GM18520 (cell line): ENCODE results near the gene MAPKBP1.
"Not testable (repeated sequence)": the region's sequence is repeated elsewhere in the genome, so short reads cannot be mapped to it uniquely, and the experiment has no call there.

Source experiments
- ATAC-seq: cut with Tn5 transposase; IDR thresholded peaks from one replicate; pipeline ENCODE4 v1.9.1; 2021; ENCODE audit not compliant: unreplicated experiment

The MAPKBP1 gene

GRCh38 chr15:41824062-41824745 lies 49.9 kb downstream of the MAPKBP1 start:
- ATAC-seq = no peak

DNA sequence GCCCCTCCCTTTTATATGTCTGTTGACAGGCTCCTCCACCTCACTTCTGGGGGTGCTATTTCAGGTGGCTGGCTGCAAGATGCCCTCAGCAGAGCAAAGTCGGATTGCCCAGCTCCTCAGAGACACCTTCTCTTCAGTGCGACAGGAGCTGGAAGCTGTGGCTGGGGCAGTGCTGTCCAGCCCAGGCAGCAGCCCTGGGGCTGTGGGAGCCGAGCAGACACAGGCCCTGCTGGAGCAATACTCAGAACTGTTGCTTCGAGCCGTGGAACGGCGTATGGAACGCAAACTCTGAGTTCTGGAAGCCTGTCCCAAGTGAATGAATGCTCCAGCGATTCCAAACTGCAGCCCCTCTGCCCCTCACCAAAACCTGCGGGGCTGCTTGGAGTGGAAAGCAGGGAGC lies 50.9 kb downstream of the MAPKBP1 start:
- no peak for ATAC-seq

GRCh38 chr15:41825572-41826535 lies 51.6 kb downstream of the MAPKBP1 start:
- ATAC-seq = no peak

DNA sequence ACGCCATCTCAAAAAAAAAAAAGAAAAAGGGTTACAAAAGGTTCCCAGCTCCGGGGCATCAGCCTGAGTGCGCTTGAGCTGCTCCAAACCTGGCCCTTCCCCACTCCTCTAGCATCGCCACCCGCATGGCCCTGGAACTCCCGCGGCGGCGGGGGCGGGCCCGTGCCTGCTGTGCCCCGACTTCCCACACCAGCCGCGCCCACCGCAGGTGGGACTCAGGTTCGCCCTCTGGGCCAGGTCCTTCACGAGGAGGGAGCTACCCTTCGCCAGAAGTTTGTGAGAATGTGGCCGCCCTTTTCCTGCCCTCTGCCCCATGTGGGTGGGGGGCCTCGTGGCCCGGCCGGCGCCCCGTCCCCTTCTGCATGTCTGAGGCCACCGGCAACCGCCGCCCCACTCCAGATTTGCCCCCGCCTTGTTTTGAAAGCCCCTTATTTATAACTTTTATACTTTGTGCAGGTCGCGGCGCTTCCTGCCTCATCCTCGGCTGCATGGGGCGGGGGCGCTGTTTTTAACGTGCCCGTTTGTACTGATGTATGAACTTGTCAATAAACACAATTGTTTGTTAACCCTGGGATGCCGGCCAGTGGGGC lies 53.1 kb downstream of the MAPKBP1 start:
- ATAC-seq = no peak

- peak; percentile 41 for ATAC-seq
These were observed 53.9 kb downstream of the MAPKBP1 start, which contains the start of gene JMJD7 for GRCh38 chr15:41827880-41828806. TSS of gene JMJD7 (plus strand) at chr15:41828092. CDS start at chr15:41828125, 33 bp downstream.

GRCh38 chr15:41828807-41829141 lies 54.5 kb downstream of the MAPKBP1 start:
- no peak for ATAC-seq

GRCh38 chr15:41829959-41830646 lies 55.8 kb downstream of the MAPKBP1 start:
- ATAC-seq = no peak

- not testable (repeated sequence) for ATAC-seq
These were observed 57.0 kb downstream of the MAPKBP1 start for GRCh38 chr15:41831291-41831690.

DNA sequence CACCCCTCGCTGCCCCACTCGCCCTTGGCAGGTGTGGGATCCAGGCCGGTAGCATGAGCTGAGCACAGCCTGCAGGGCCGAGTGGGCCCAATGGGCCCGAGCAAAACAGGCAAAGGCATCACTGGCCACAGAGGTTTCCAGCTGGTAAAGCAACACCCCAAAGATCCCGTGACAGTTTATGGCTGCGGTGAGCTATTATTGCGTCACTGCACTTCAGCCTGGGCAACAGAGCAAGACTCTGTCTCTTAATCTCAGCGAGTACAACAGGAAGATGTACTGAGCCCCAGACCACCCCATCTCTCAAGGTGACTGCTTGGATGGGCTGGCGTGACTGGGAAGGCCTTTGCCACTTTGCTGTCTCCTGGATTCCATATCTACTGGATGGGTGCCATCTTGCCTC lies 57.9 kb downstream of the MAPKBP1 start:
- no peak for ATAC-seq

DNA sequence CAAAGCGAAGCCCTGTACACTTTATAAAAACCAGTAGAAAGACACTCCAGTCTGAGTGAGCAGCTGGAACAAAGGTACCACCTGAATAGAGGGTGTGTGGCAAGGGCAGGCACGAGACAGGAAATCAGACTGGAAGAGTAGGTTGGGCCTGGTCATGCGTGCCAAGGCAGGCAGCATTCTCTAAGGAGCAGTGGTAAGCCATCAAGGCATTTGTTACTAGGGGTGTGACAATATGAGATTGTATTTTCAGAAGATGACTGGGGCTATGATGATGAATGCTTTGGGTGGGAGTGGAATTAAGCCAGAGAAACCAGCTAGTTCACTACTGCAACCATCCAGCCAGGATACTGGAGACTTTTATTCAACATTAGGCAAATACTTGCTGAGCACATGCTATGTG lies 58.6 kb downstream of the MAPKBP1 start:
- no peak for ATAC-seq

GRCh38 chr15:41834096-41834495 lies 59.8 kb downstream of the MAPKBP1 start:
- ATAC-seq = no peak

- no peak for ATAC-seq
These were observed 61.8 kb downstream of the MAPKBP1 start for GRCh38 chr15:41836073-41836472.

GRCh38 chr15:41836713-41837454 lies 62.6 kb downstream of the MAPKBP1 start:
- no peak for ATAC-seq

DNA sequence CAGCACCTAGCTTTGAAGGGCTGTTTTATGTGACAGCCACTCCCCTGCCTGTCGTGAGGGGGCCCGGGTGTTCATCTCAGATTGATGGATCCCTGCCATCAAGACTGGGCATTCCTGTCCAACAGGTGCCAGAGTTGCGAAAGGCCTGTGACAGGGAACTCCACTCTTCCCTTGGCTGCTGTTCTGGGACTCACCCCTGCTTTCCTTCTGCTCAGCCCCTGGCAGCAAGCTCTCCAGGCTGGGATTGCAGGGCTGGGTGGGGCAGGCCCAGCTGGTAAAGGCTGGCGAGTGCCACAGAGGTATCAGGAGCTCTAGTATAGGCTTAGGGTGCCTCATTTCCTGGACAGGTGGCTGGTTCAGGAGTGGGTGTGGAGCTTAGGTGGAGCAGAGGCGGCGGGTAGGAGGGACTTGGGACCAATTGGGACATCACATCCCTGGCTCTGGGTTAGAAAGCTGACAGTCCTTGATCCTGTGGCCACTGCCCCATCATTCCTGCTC lies 64.2 kb downstream of the MAPKBP1 start, which contains the start of gene PLA2G4B:
Gene PLA2G4B (plus strand): TSS at position 448 of the 498 bp plus-strand sequence. CDS start 67 bp downstream, outside the sequence.
- ATAC-seq = no peak

GRCh38 chr15:41839781-41840491 lies 65.7 kb downstream of the MAPKBP1 start:
- no peak for ATAC-seq

DNA sequence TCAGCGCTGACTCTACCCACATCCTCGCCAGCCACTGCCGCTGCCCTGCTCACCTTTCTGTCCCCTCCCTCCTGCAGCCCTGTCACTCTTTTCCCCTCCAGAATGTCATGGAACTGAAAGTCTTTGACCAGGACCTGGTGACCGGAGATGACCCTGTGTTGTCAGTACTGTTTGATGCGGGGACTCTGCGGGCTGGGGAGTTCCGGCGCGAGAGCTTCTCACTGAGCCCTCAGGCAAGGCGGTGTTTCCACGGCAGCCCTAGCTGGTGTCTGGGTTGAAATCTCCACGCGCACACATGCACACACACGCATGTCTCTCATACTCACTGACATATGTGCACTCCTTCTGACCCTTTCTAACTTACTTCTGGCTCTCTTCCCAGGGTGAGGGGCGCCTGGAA lies 66.4 kb downstream of the MAPKBP1 start:
- ATAC-seq = no peak

DNA sequence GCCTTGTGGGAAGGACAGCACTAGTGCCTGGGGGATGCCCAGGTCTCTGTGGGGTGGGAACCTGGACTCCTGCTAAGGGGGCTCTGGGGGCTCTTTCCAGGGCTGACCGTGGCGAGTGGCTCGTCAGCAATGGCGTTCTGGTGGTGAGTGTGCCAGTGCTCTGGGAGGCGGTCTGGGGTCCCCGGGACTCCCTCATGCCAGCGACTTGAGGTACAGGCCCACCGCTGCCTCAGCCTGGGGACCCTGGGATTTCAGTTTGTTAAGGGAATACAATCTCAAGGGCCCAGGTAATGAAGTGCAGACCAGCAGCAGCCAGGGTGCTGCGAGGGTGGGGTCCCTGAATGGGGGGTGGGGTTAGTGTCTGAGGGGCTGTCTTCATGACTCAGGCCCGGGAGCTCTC lies 66.8 kb downstream of the MAPKBP1 start:
- no peak for ATAC-seq

GRCh38 chr15:41842229-41842628 lies 67.9 kb downstream of the MAPKBP1 start:
- no peak for ATAC-seq
